22Rv1 (cell line): ENCODE results near the gene ZNF423.

ENCODE experiments used
- H3K27ac ChIP-seq: fragments of 450-650 bp; 2 replicates; pipeline ENCODE4 v1.5.1; 2017
- CTCF ChIP-seq: fragments of 450-650 bp; IDR thresholded peaks from 2 replicates; pipeline ENCODE4 v1.5.1; 2017; ENCODE audit warnings: mild to moderate bottlenecking
- ZFX ChIP-seq: fragments of 450-650 bp; IDR thresholded peaks from 2 replicates; pipeline ENCODE4 v1.6.1; 2017; ENCODE audit warnings: antibody characterized with exemption, borderline replicate concordance

Gene ZNF423

GRCh38 chr16:49468611-49469310 lies 387.2 kb downstream of the ZNF423 start:
- no peak overlapping the region for H3K27ac ChIP-seq
- TF ChIP-seq CTCF (no peak), ZFX (no peak)

GRCh38 chr16:49467540-49468372 lies 388.2 kb downstream of the ZNF423 start:
- no peak for TF ChIP-seq ZFX
- no peak for TF ChIP-seq CTCF
- no peak overlapping the region for H3K27ac ChIP-seq

GRCh38 chr16:49466881-49467280 lies 389.0 kb downstream of the ZNF423 start:
- TF ChIP-seq CTCF (no peak), ZFX (no peak)
- no peak overlapping the region for H3K27ac ChIP-seq

- TF ChIP-seq CTCF (no peak), ZFX (no peak)
- H3K27ac ChIP-seq, result no peak overlapping the region
These were observed 389.4 kb downstream of the ZNF423 start for GRCh38 chr16:49466529-49466831.

GRCh38 chr16:49465661-49466528 lies 390.0 kb downstream of the ZNF423 start:
- no peak overlapping the region for H3K27ac ChIP-seq
- TF ChIP-seq CTCF (no peak), ZFX (no peak)

- TF ChIP-seq ZFX (no peak), CTCF (peak; percentile 69)
These were observed 390.9 kb downstream of the ZNF423 start for GRCh38 chr16:49464877-49465504.

More at GRCh38 chr16:49464877-49465504, 390.9 kb downstream of the ZNF423 start:
- H3K27ac ChIP-seq, result no peak overlapping the region
